Neuronal stem cell (in vitro differentiated cells): Measurements from ENCODE around the gene NUDCD2. TPM values are rescaled to one million over a fixed set of nuclear protein-coding genes. Genes with fewer than 3 reads are reported as not detected.

Experiments
- DNase-seq: peaks from one replicate; pipeline ENCODE4 v3.0.0-alpha.2; 2013; ENCODE audit warnings: low spot score
- H2AFZ ChIP-seq: one replicate; pipeline ENCODE4 v1.6.1; 2013; ENCODE audit warnings: mild to moderate bottlenecking, low read length, inconsistent platforms
- H2AK5ac ChIP-seq: 2 replicates; pipeline ENCODE4 v1.6.1; 2013; ENCODE audit warnings: low read depth, mild to moderate bottlenecking, inconsistent platforms, low read length, moderate library complexity, mixed read lengths
- H2BK120ac ChIP-seq: 2 replicates; pipeline ENCODE4 v1.6.1; 2013; ENCODE audit warnings: low read depth, mild to moderate bottlenecking, inconsistent platforms, low read length, moderate library complexity, mixed read lengths
- H2BK12ac ChIP-seq: one replicate; pipeline ENCODE4 v1.6.1; 2013; ENCODE audit warnings: low read length, inconsistent platforms
- H2BK15ac ChIP-seq: 2 replicates; pipeline ENCODE4 v1.6.1; 2013; ENCODE audit warnings: mild to moderate bottlenecking, low read length, inconsistent platforms, mixed read lengths
- H2BK5ac ChIP-seq: one replicate; pipeline ENCODE4 v1.6.1; 2013; ENCODE audit warnings: inconsistent platforms, mild to moderate bottlenecking, low read length, moderate library complexity
- H3K14ac ChIP-seq: one replicate; pipeline ENCODE4 v1.6.1; 2013; ENCODE audit warnings: low read length, inconsistent platforms
- H3K18ac ChIP-seq: 2 replicates; pipeline ENCODE4 v1.6.1; 2013; ENCODE audit warnings: low read length, inconsistent platforms
- H3K23ac ChIP-seq: 2 replicates; pipeline ENCODE4 v1.6.1; 2013; ENCODE audit warnings: low read depth, mild to moderate bottlenecking, mixed read lengths, low read length, inconsistent platforms; ENCODE audit not compliant: poor library complexity
- H3K27ac ChIP-seq: replicated peaks from 3 replicates; pipeline ENCODE4 v1.5.1; 2013; ENCODE audit warnings: low read length, inconsistent platforms
- H3K27me3 ChIP-seq, 3 experiments: 2 replicates each; pipeline ENCODE4 v1.6.1; 2013; ENCODE audit warnings: low read length in 3 of 3, mild to moderate bottlenecking in 2 of 3, inconsistent platforms in 1 of 3, low read depth in 1 of 3, mixed read lengths in 1 of 3, moderate library complexity in 1 of 3; ENCODE audit not compliant: control insufficient read depth in 3 of 3, insufficient read depth in 3 of 3
- H3K36me3 ChIP-seq, 2 donors: replicated peaks in 1 of 2; 2 replicates each; pipeline ENCODE4 v1.6.1; 2013; ENCODE audit warnings: low read length in 2 of 2; ENCODE audit not compliant: control insufficient read depth in 2 of 2, insufficient read depth in 2 of 2
- H3K4ac ChIP-seq: 2 replicates; pipeline ENCODE4 v1.6.1; 2013; ENCODE audit warnings: inconsistent platforms, mild to moderate bottlenecking, low read length, moderate library complexity
- H3K4me1 ChIP-seq, 2 donors: 1 replicate in 1 of 2; 2 replicates in 1 of 2; pipeline ENCODE4 v1.6.1; 2013; ENCODE audit warnings: low read length in 2 of 2, low read depth in 1 of 2; ENCODE audit not compliant: control insufficient read depth in 2 of 2, insufficient read depth in 1 of 2
- H3K4me2 ChIP-seq: one replicate; pipeline ENCODE4 v1.6.1; 2013; ENCODE audit warnings: mild to moderate bottlenecking, low read length, inconsistent platforms; ENCODE audit not compliant: insufficient read depth, poor library complexity, severe bottlenecking
- H3K4me3 ChIP-seq, 2 donors: 2 replicates each; pipeline ENCODE4 v1.5.1; 2013; ENCODE audit warnings: low read length in 2 of 2, mild to moderate bottlenecking in 2 of 2, inconsistent platforms in 1 of 2, moderate library complexity in 1 of 2
- H3K79me1 ChIP-seq: one replicate; pipeline ENCODE4 v1.6.1; 2013; ENCODE audit warnings: low read depth, mild to moderate bottlenecking, inconsistent platforms, low read length, moderate library complexity
- H3K9ac ChIP-seq: one replicate; pipeline ENCODE4 v1.6.1; 2013; ENCODE audit warnings: mild to moderate bottlenecking, low read depth, low read length, inconsistent platforms; ENCODE audit not compliant: poor library complexity
- H3K9me3 ChIP-seq, 2 donors: replicated peaks in 1 of 2; 2 replicates each; pipeline versions ENCODE3 to v1.6.1; 2013; ENCODE audit warnings: low read length in 2 of 2, mild to moderate bottlenecking in 2 of 2, inconsistent platforms in 1 of 2, low read depth in 1 of 2, mixed read lengths in 1 of 2, moderate library complexity in 1 of 2; ENCODE audit not compliant: control insufficient read depth in 2 of 2, insufficient read depth in 1 of 2
- H4K8ac ChIP-seq: one replicate; pipeline ENCODE4 v1.6.1; 2013; ENCODE audit warnings: low read depth, mild to moderate bottlenecking, inconsistent platforms, low read length, moderate library complexity
- H4K91ac ChIP-seq: one replicate; pipeline ENCODE4 v1.6.1; 2013; ENCODE audit warnings: low read length, low read depth, mild to moderate bottlenecking, inconsistent platforms; ENCODE audit not compliant: poor library complexity
- WGBS, 2 donors: extraction: QIAGEN DNeasy Blood & Tissue Kit; methylation state at CpG; one replicate each; pipeline ENCODE4 v1.1.7; 2013; ENCODE audit warnings: missing lambda C conversion rate in 2 of 2, mixed read lengths in 1 of 2; ENCODE audit not compliant: insufficient read length in 2 of 2, insufficient replicate concordance in 1 of 2; ENCODE audit errors: extremely low coverage in 2 of 2; 5-methylcytosine and 5-hydroxymethylcytosine counted together
- polyA plus RNA-seq, 2 experiments: library from polyadenylated mRNA; stranded (reverse); fragments of 200-250 nt; gene quantifications; one replicate each; pipeline ENCODE4 v1.2.3, GENCODE V29; 2013

The NUDCD2 gene, protein sequence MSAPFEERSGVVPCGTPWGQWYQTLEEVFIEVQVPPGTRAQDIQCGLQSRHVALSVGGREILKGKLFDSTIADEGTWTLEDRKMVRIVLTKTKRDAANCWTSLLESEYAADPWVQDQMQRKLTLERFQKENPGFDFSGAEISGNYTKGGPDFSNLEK
- polyA plus RNA-seq (2013, experiment 1 of 2) = 48.5 TPM
- polyA plus RNA-seq (2013, experiment 2 of 2) = 48.3 TPM

GRCh38 chr5:163459819-163460561, at the start of gene NUDCD2:
Gene NUDCD2, minus strand, starts transcription at chr5:163460102. Its CDS starts 52 bp downstream, at chr5:163460050.
- Histone ChIP-seq H3K27me3 (no peaks in the 10 kb centered on the region), H4K8ac (peak within 1 kb of the TSS; percentile 92), H2AK5ac (peak within 1 kb of the TSS; percentile 6), H3K4ac (no peak within 1 kb of the TSS), H3K4me2 (peak within 1 kb of the TSS; percentile 81), H3K14ac (no peak within 1 kb of the TSS), H3K4me3 (peak within 1 kb of the TSS; percentile 72 to 95), H3K23ac (peak within 1 kb of the TSS; percentile 96), H2BK12ac (no peak within 1 kb of the TSS), H3K79me1 (no peaks in the 10 kb centered on the region), H2BK120ac (no peak within 1 kb of the TSS), H3K18ac (peak within 1 kb of the TSS; percentile 98), H2BK15ac (no peak within 1 kb of the TSS), H3K9me3 (peaks cover 0 to 3% of the 10 kb centered on the region in 2 donors), H3K27ac (peak within 1 kb of the TSS; percentile 99), H4K91ac (no peak within 1 kb of the TSS), H3K9ac (peak within 1 kb of the TSS; percentile 87), H2AFZ (peak within 1 kb of the TSS; percentile 83), H3K36me3 (peaks cover 5 to 41% of the 10 kb centered on the region in 2 donors), H2BK5ac (peak within 1 kb of the TSS; percentile 95), H3K4me1 (no peaks in the 10 kb centered on the region)
- DNase-seq = peak; percentile 97
- no CpG with 5 or more reads among the region's 59 CpGs for whole genome bisulfite sequencing, 2 donors

- H4K8ac ChIP-seq = no peak overlapping the region
- H3K14ac ChIP-seq = no peak overlapping the region
- H3K23ac ChIP-seq = no peak overlapping the region
- H3K79me1 ChIP-seq = peaks cover 2% of the 10 kb centered on the region
- no peak overlapping the region for H3K9ac ChIP-seq
- peaks cover 0 to 12% of the 10 kb centered on the region in 2 donors for H3K4me1 ChIP-seq
- no peak overlapping the region for H2BK15ac ChIP-seq
- no peak overlapping the region for H3K27ac ChIP-seq
- H3K36me3 ChIP-seq = peaks cover 8 to 59% of the 10 kb centered on the region in 2 donors
- no peak overlapping the region for H2AFZ ChIP-seq
- WGBS, 2 donors = no CpG with 5 or more reads among the region's 7 CpGs
- no peak for DNase-seq
- H2BK5ac ChIP-seq = no peak overlapping the region
- no peak overlapping the region for H4K91ac ChIP-seq
- no peak overlapping the region for H2BK120ac ChIP-seq
- no peak overlapping the region for H3K18ac ChIP-seq
- H3K4me3 ChIP-seq = no peak overlapping the region
- H2AK5ac ChIP-seq = no peak overlapping the region
- H3K4ac ChIP-seq = no peak overlapping the region
- no peaks in the 10 kb centered on the region for H3K27me3 ChIP-seq
- no peak overlapping the region for H3K4me2 ChIP-seq
- no peaks in the 10 kb centered on the region for H3K9me3 ChIP-seq
- H2BK12ac ChIP-seq = no peak overlapping the region
Observed at GRCh38 chr5:163509291-163509951, 49.5 kb upstream of the NUDCD2 start.

- Histone ChIP-seq H2BK12ac (no peak overlapping the region), H2AFZ (no peak overlapping the region), H2BK120ac (no peak overlapping the region), H2AK5ac (no peak overlapping the region), H3K4me1 (peaks cover 0 to 12% of the 10 kb centered on the region in 2 donors), H3K4me2 (no peak overlapping the region), H3K9ac (no peak overlapping the region), H2BK15ac (no peak overlapping the region), H3K4ac (no peak overlapping the region), H3K36me3 (peaks cover 8 to 52% of the 10 kb centered on the region in 2 donors), H4K91ac (no peak overlapping the region), H3K27me3 (no peaks in the 10 kb centered on the region), H3K18ac (no peak overlapping the region), H3K14ac (no peak overlapping the region), H3K23ac (no peak overlapping the region), H3K27ac (no peak overlapping the region), H3K9me3 (no peaks in the 10 kb centered on the region), H2BK5ac (no peak overlapping the region), H4K8ac (no peak overlapping the region), H3K79me1 (peaks cover 2% of the 10 kb centered on the region), H3K4me3 (no peak overlapping the region)
- DNase-seq = no peak
- WGBS, 2 donors = no CpG with 5 or more reads among the region's 5 CpGs
Observed at GRCh38 chr5:163508753-163509152, 48.9 kb upstream of the NUDCD2 start.

DNA sequence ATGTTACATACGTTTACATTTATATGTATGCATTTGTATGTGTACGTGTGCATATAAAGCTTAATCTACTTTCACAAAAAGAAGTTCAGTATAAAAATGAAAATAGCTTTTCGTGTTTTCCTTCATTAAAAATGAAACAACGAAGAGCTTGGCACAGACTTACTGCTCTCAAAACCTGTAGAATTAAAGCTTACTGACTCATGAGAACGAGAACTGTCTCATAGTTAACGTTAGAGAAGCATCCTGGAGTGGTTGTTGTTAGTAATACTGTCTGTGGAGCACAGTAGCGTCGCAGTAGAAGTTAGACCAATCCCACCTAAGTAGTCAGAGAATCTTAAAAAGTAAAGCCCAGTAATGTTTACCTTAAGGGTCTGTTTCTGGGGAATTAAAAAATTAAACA, 46.8 kb upstream of the NUDCD2 start:
- H3K79me1 ChIP-seq = peaks cover 2% of the 10 kb centered on the region
- H3K27me3 ChIP-seq = no peaks in the 10 kb centered on the region
- H2BK120ac ChIP-seq = no peak overlapping the region
- DNase-seq = no peak
- H4K91ac ChIP-seq = no peak overlapping the region
- H3K14ac ChIP-seq = no peak overlapping the region
- no peaks in the 10 kb centered on the region for H3K9me3 ChIP-seq
- peak overlapping the region in 1 of 2 donors; percentile 63 for H3K4me3 ChIP-seq
- H3K4ac ChIP-seq = no peak overlapping the region
- H3K4me1 ChIP-seq = peaks cover 3 to 16% of the 10 kb centered on the region in 2 donors
- no peak overlapping the region for H3K4me2 ChIP-seq
- H3K23ac ChIP-seq = no peak overlapping the region
- H2BK5ac ChIP-seq = no peak overlapping the region
- no peak overlapping the region for H2AFZ ChIP-seq
- H3K27ac ChIP-seq = no peak overlapping the region
- H3K9ac ChIP-seq = no peak overlapping the region
- H4K8ac ChIP-seq = no peak overlapping the region
- no peak overlapping the region for H3K18ac ChIP-seq
- no CpG with 5 or more reads among the region's 8 CpGs for WGBS, 2 donors
- no peak overlapping the region for H2AK5ac ChIP-seq
- H3K36me3 ChIP-seq = peaks cover 0 to 32% of the 10 kb centered on the region in 2 donors
- no peak overlapping the region for H2BK15ac ChIP-seq
- H2BK12ac ChIP-seq = no peak overlapping the region
